B cell (primary cell): Measurements from ENCODE around the gene ELK3. TPM values are rescaled to one million over a fixed set of nuclear protein-coding genes. Genes with fewer than 3 reads are reported as not detected.

Experiments used
- ATAC-seq: fragments of 200-7000 bp; cut with Tn5 transposase; one replicate; pipeline ENCODE4 v1.10.0; 2021; ENCODE audit warnings: low read depth, mild to moderate bottlenecking, moderate number of reproducible peaks, moderate library complexity
- CTCF ChIA-PET: fragments of 350-600 bp; sonication (Branson Sonifier 250); formaldehyde crosslinking; loops from one replicate; lab custom pipeline; 2021; ENCODE audit warnings: antibody characterized with exemption, inconsistent platforms; lab: Charles Lee
- POLR2A ChIA-PET: fragments of 350-600 bp; sonication (Branson Sonifier 250); formaldehyde crosslinking; loops from one replicate; lab custom pipeline; 2021; ENCODE audit warnings: antibody characterized with exemption; lab: Charles Lee
- DNase-seq: peaks from one replicate; pipeline ENCODE4 v3.0.0; 2013
- H2AFZ ChIP-seq: 2 replicates; pipeline ENCODE4 v1.6.1; 2012; ENCODE audit warnings: mild to moderate bottlenecking, low read depth, low read length; ENCODE audit not compliant: insufficient read depth, poor library complexity, severe bottlenecking
- H3K27ac ChIP-seq, 2 donors: 1 replicate in 1 of 2; 2 replicates in 1 of 2; pipeline ENCODE4 v1.5.1; 2012 to 2013; ENCODE audit warnings: low read length in 2 of 2, mild to moderate bottlenecking in 2 of 2, moderate library complexity in 1 of 2
- H3K27me3 ChIP-seq, 4 experiments: fragments of 200-600 bp in 1 of 4; sonication (generic) in 1 of 4; replicated peaks in 1 of 4; 1 replicate in 2 of 4; 2 replicates in 2 of 4; pipeline versions ENCODE4 v1.6.1 to v1.7.0; 2013 to 2016; ENCODE audit warnings: low read length in 3 of 4, mild to moderate bottlenecking in 2 of 4, mixed read lengths in 1 of 4, moderate library complexity in 1 of 4; ENCODE audit not compliant: insufficient read depth in 4 of 4, control insufficient read depth in 3 of 4; ENCODE audit errors: control extremely low read depth in 1 of 4
- H3K36me3 ChIP-seq, 2 experiments: replicated peaks in 1 of 2; 1 replicate in 1 of 2; 2 replicates in 1 of 2; pipeline versions ENCODE4 v1.6.1 to v1.7.1; 2013; ENCODE audit warnings: low read length in 1 of 2; ENCODE audit not compliant: insufficient read depth in 2 of 2, control insufficient read depth in 1 of 2; ENCODE audit errors: control extremely low read depth in 1 of 2, extremely low read depth in 1 of 2
- H3K4me1 ChIP-seq, 2 donors: fragments of 200-600 bp in 1 of 2; sonication (generic) in 1 of 2; 1 replicate in 1 of 2; 2 replicates in 1 of 2; pipeline versions ENCODE4 v1.5.1 to v1.6.1; 2013 to 2017; ENCODE audit warnings: low read length in 2 of 2; ENCODE audit not compliant: control insufficient read depth in 2 of 2, insufficient read depth in 2 of 2
- H3K4me2 ChIP-seq: replicated peaks from 2 replicates; pipeline ENCODE3; 2012; ENCODE audit warnings: mild to moderate bottlenecking, low read depth, low read length; ENCODE audit not compliant: poor library complexity, severe bottlenecking
- H3K4me3 ChIP-seq, 5 experiments: fragments of 200-600 bp in 1 of 5; sonication (generic) in 1 of 5; 1 replicate in 3 of 5; 2 replicates in 2 of 5; pipeline versions ENCODE4 v1.5.1 to v1.7.0; 2011 to 2016; ENCODE audit warnings: low read length in 4 of 5, mild to moderate bottlenecking in 4 of 5, low read depth in 2 of 5, control low read depth in 1 of 5, moderate library complexity in 1 of 5; ENCODE audit not compliant: insufficient read depth in 1 of 5; ENCODE audit errors: control extremely low read depth in 1 of 5, extremely low read depth in 1 of 5
- H3K79me2 ChIP-seq: fragments of 200-600 bp; sonication (generic); one replicate; pipeline ENCODE4 v1.6.0; 2016; ENCODE audit warnings: low read length; ENCODE audit not compliant: control insufficient read depth, insufficient read depth
- H3K9ac ChIP-seq: fragments of 200-600 bp; sonication (generic); 2 replicates; pipeline ENCODE4 v1.6.1; 2017; ENCODE audit warnings: mild to moderate bottlenecking, low read length, moderate library complexity
- H3K9me3 ChIP-seq, 3 donors: one replicate each; pipeline versions ENCODE4 v1.6.1 to v1.7.1; 2013; ENCODE audit warnings: low read length in 2 of 3; ENCODE audit not compliant: control insufficient read depth in 2 of 3, insufficient read depth in 1 of 3; ENCODE audit errors: control extremely low read depth in 1 of 3
- H4K20me1 ChIP-seq: 2 replicates; pipeline ENCODE4 v1.6.0; 2012; ENCODE audit warnings: mild to moderate bottlenecking, low read length; ENCODE audit not compliant: insufficient read depth, control insufficient read depth, poor library complexity, severe bottlenecking
- H3K27ac Mint-ChIP-seq: one replicate; pipeline ENCODE4 v1.8.0; 2021; ENCODE audit warnings: mixed read lengths
- H3K27me3 Mint-ChIP-seq: one replicate; pipeline ENCODE4 v1.8.0; 2021; ENCODE audit warnings: mixed read lengths
- H3K4me1 Mint-ChIP-seq: one replicate; pipeline ENCODE4 v1.8.0; 2021; ENCODE audit warnings: mixed read lengths
- H3K4me3 Mint-ChIP-seq: one replicate; pipeline ENCODE4 v1.8.0; 2021; ENCODE audit warnings: mixed read lengths
- H3K9me3 Mint-ChIP-seq: one replicate; pipeline ENCODE4 v1.8.0; 2022; ENCODE audit warnings: mixed read lengths; ENCODE audit not compliant: insufficient read depth
- CTCF ChIP-seq: fragments of 200-600 bp; IDR thresholded peaks from one replicate; pipeline ENCODE4 v1.8.0; 2022; ENCODE audit warnings: antibody characterized with exemption, mild to moderate bottlenecking
- EZH2 ChIP-seq: IDR thresholded peaks from 2 replicates; pipeline ENCODE4 v1.6.1; 2012; ENCODE audit warnings: borderline replicate concordance, low read depth, mild to moderate bottlenecking, moderate library complexity, low read length; ENCODE audit not compliant: insufficient read depth, poor library complexity, severe bottlenecking
- WGBS: methylation state at CpG from one replicate; pipeline ENCODE4 v1.1.5; 2013; ENCODE audit warnings: missing lambda C conversion rate; ENCODE audit not compliant: insufficient coverage; 5-methylcytosine and 5-hydroxymethylcytosine counted together
- intact Hi-C: fragments of 100-400 bp; cut with micrococcal nuclease; formaldehyde crosslinking; loops from one replicate; pipeline ENCODE4 v1.10.0; 2022
- polyA plus RNA-seq: library from polyadenylated mRNA; depleted of rRNA; stranded (reverse); fragments of >200 nt; gene quantifications from 2 replicates; pipeline ENCODE4 v1.2.3, GENCODE V29; 2012
- total RNA-seq, 2 donors: library from RNA; stranded (reverse); fragments of 120-200 nt in 1 of 2; gene quantifications; 1 replicate in 1 of 2; 2 replicates in 1 of 2; pipeline versions ENCODE4 v1.2.3 to v1.2.4, GENCODE V29; 2013 to 2022

The ELK3 gene
- total and polyA plus RNA-seq, 2 donors (not counting 1 experiment from before 2014, with no cell fraction given), result 10.5 to 87.1 TPM

GRCh38 chr12:96177013-96177412 lies 17.2 kb upstream of the ELK3 start:
- H3K9ac ChIP-seq, result no peak overlapping the region
- Mint-ChIP-seq H3K27me3 (no peaks in the 10 kb centered on the region), H3K4me3 (no peak overlapping the region), H3K27ac (peak overlapping the region; percentile 11), H3K4me1 (peaks cover 8% of the 10 kb centered on the region), H3K9me3 (peaks cover 3% of the 10 kb centered on the region)
- 58% methylated on average over 1 of the region's 1 CpG for WGBS
- TF ChIP-seq CTCF, result no peak
- H3K27ac ChIP-seq, result no peak overlapping the region
- DNase-seq (no peak), ATAC-seq (peak; percentile 51)
- POLR2A ChIA-PET, result interaction anchor here (1.1 kb wide), 1 partner anchor 13 kb away, joined by 4 read pairs; no protein-coding TSS in a partner anchor
- CTCF ChIA-PET, result interaction anchor here (0.6 to 1.4 kb wide), 4 partner anchors 9 to 91 kb away, joined by 3 to 6 read pairs (median 3); no protein-coding TSS in a partner anchor
- no peaks in the 10 kb centered on the region for H3K36me3 ChIP-seq
- peaks cover 0 to 17% (median 11%) of the 10 kb centered on the region in 3 donors for H3K9me3 ChIP-seq
- H3K79me2 ChIP-seq, result no peaks in the 10 kb centered on the region
- H3K4me2 ChIP-seq, result peak overlapping the region; percentile 13
- H3K4me3 ChIP-seq, result no peak overlapping the region
- H4K20me1 ChIP-seq, result no peaks in the 10 kb centered on the region
- H2AFZ ChIP-seq, result no peak overlapping the region
- peaks cover 5 to 6% of the 10 kb centered on the region in 2 donors for H3K4me1 ChIP-seq
- intact Hi-C loops, result no loop called here
- no peaks in the 10 kb centered on the region for H3K27me3 ChIP-seq

- no peak overlapping the region for H3K4me2 ChIP-seq
- TF ChIP-seq CTCF (no peak), EZH2 (no peak)
- no peak overlapping the region for H3K27ac ChIP-seq
- no peaks in the 10 kb centered on the region for H4K20me1 ChIP-seq
- H3K4me1 ChIP-seq, result peaks cover 7 to 8% of the 10 kb centered on the region in 2 donors
- Mint-ChIP-seq H3K4me3 (no peak overlapping the region), H3K4me1 (peaks cover 18% of the 10 kb centered on the region), H3K9me3 (no peaks in the 10 kb centered on the region), H3K27ac (peak overlapping the region; percentile 11), H3K27me3 (no peaks in the 10 kb centered on the region)
- 77% methylated on average over 3 of the region's 4 CpGs for WGBS
- intact Hi-C loops, result no loop called here
- H3K9me3 ChIP-seq, result peaks cover 0 to 11% (median 4%) of the 10 kb centered on the region in 3 donors
- no peaks in the 10 kb centered on the region for H3K27me3 ChIP-seq
- H3K36me3 ChIP-seq, result no peaks in the 10 kb centered on the region
- H3K79me2 ChIP-seq, result no peaks in the 10 kb centered on the region
- ATAC-seq (no peak), DNase-seq (no peak)
- no peak overlapping the region for H2AFZ ChIP-seq
- ChIA-PET POLR2A (interaction anchor here (0.7 kb wide), 1 partner anchor 41 kb away, joined by 3 read pairs; no protein-coding TSS in a partner anchor), CTCF (interaction anchor here (0.6 to 1.4 kb wide), 2 partner anchors 32 to 47 kb away, joined by 3 to 4 read pairs; no protein-coding TSS in a partner anchor)
- H3K4me3 ChIP-seq, result no peak overlapping the region
- H3K9ac ChIP-seq, result no peak overlapping the region
Observed at GRCh38 chr12:96183734-96184370, 10.3 kb upstream of the ELK3 start.
